DOHH2 (cell line): Measurements from ENCODE around the gene RBM41.
A peak's percentile ranks its signal among the peaks of the same experiment; 100 is the strongest.

Experiments used
- H3F3A ChIP-seq: fragments of 200-600 bp; sonication (generic), shearing (Covaris generic); 2 replicates; pipeline ENCODE4 v1.6.0; 2016; ENCODE audit warnings: antibody characterized with exemption, mild to moderate bottlenecking; ENCODE audit not compliant: control insufficient read depth, insufficient read depth
- H3K27ac ChIP-seq: fragments of 200-600 bp; sonication (generic); 2 replicates; pipeline ENCODE4 v1.5.1; 2014; ENCODE audit warnings: low read depth, mild to moderate bottlenecking, low read length, moderate library complexity
- H3K27me3 ChIP-seq: fragments of 200-600 bp; sonication (generic); 2 replicates; pipeline ENCODE4 v1.6.1; 2014; ENCODE audit warnings: mild to moderate bottlenecking, low read length, mixed read lengths; ENCODE audit not compliant: control insufficient read depth
- H3K36me3 ChIP-seq: fragments of 200-600 bp; sonication (generic); 2 replicates; pipeline ENCODE4 v1.6.1; 2014; ENCODE audit warnings: mild to moderate bottlenecking, low read length, moderate library complexity, mixed read lengths; ENCODE audit not compliant: control insufficient read depth
- H3K4me1 ChIP-seq: fragments of 200-600 bp; sonication (generic); 2 replicates; pipeline ENCODE4 v1.6.1; 2014; ENCODE audit warnings: mild to moderate bottlenecking, low read length, mixed read lengths; ENCODE audit not compliant: control insufficient read depth
- H3K4me2 ChIP-seq: fragments of 200-600 bp; sonication (generic); 2 replicates; pipeline ENCODE4 v1.6.0; 2014; ENCODE audit warnings: mild to moderate bottlenecking, low read length, moderate library complexity
- H3K4me3 ChIP-seq: fragments of 200-600 bp; sonication (generic); 2 replicates; pipeline ENCODE4 v1.5.1; 2014; ENCODE audit warnings: mild to moderate bottlenecking, low read length, mixed read lengths
- H3K79me2 ChIP-seq: fragments of 200-600 bp; sonication (generic); 2 replicates; pipeline ENCODE4 v1.6.1; 2014; ENCODE audit warnings: mild to moderate bottlenecking, low read length, mixed read lengths; ENCODE audit not compliant: control insufficient read depth
- H3K9me2 ChIP-seq: fragments of 200-600 bp; sonication (generic); replicated peaks from 2 replicates; pipeline ENCODE4 v1.6.1; 2014; ENCODE audit warnings: mild to moderate bottlenecking, low read length, mixed read lengths; ENCODE audit not compliant: control insufficient read depth
- H3K9me3 ChIP-seq: fragments of 200-600 bp; sonication (generic); 2 replicates; pipeline ENCODE4 v1.6.1; 2014; ENCODE audit warnings: antibody characterized with exemption, low read length, mixed read lengths; ENCODE audit not compliant: control insufficient read depth, insufficient read depth
- H4K20me1 ChIP-seq: fragments of 200-600 bp; sonication (generic); 2 replicates; pipeline ENCODE4 v1.6.0; 2014; ENCODE audit warnings: low read depth, mild to moderate bottlenecking, antibody characterized with exemption, low read length, moderate library complexity; ENCODE audit not compliant: control insufficient read depth, insufficient read depth
- CTCF ChIP-seq: fragments of 200-600 bp; sonication (generic); IDR thresholded peaks from one replicate; pipeline ENCODE4 v1.5.1; 2014; ENCODE audit warnings: antibody characterized with exemption, mild to moderate bottlenecking, low read depth, low read length; ENCODE audit not compliant: poor library complexity, severe bottlenecking
- EZH2phosphoT487 ChIP-seq: fragments of 200-600 bp; sonication (generic); IDR thresholded peaks from 2 replicates; pipeline ENCODE4 v1.6.1; 2017; ENCODE audit warnings: borderline replicate concordance, mild to moderate bottlenecking, antibody characterized with exemption, low read length, moderate library complexity, mixed read lengths

RBM41 gene

GRCh38 chrX:107025545-107025944 lies 93.1 kb downstream of the RBM41 start:
- Histone ChIP-seq H4K20me1 (no peaks in the 10 kb centered on the region), H3K27ac (no peak overlapping the region), H3K4me2 (no peak overlapping the region), H3K27me3 (no peaks in the 10 kb centered on the region), H3K9me2 (no peaks in the 10 kb centered on the region), H3K79me2 (no peaks in the 10 kb centered on the region), H3K4me3 (no peak overlapping the region), H3F3A (no peaks in the 10 kb centered on the region), H3K9me3 (no peaks in the 10 kb centered on the region), H3K36me3 (no peaks in the 10 kb centered on the region), H3K4me1 (no peaks in the 10 kb centered on the region)
- TF ChIP-seq CTCF (peak; percentile 52), EZH2phosphoT487 (no peak)

GRCh38 chrX:107014936-107015335 lies 103.7 kb downstream of the RBM41 start:
- TF ChIP-seq EZH2phosphoT487, result no peak
- Histone ChIP-seq H3K27ac (no peak overlapping the region), H3K36me3 (no peaks in the 10 kb centered on the region), H3K9me3 (no peaks in the 10 kb centered on the region), H4K20me1 (no peaks in the 10 kb centered on the region), H3K4me1 (no peaks in the 10 kb centered on the region), H3K4me3 (no peak overlapping the region), H3K27me3 (no peaks in the 10 kb centered on the region), H3K9me2 (no peaks in the 10 kb centered on the region), H3K4me2 (no peak overlapping the region), H3F3A (no peaks in the 10 kb centered on the region), H3K79me2 (no peaks in the 10 kb centered on the region)
